GM23338 (cell line): ENCODE results near the gene NAPB. TPM values are rescaled to one million over a fixed set of nuclear protein-coding genes. Genes with fewer than 3 reads are reported as not detected.

ENCODE experiments used
- EZH2phosphoT487 ChIP-seq: fragments of 200-600 bp; sonication (generic); IDR thresholded peaks from one replicate; pipeline ENCODE4 v1.8.1; 2018; ENCODE audit warnings: antibody characterized with exemption; ENCODE audit not compliant: unreplicated experiment
- polyA plus RNA-seq: library from polyadenylated mRNA; unstranded; fragments of >200 nt; fragmentation: Nextera tagmentation; extraction: Ambion mirVana; gene quantifications from 2 replicates; pipeline ENCODE4 v1.2.1, GENCODE V29; 2016
- total RNA-seq: library from RNA; depleted of rRNA; stranded (reverse); fragments of >200 nt; shearing (Covaris generic); gene quantifications from 2 replicates; pipeline ENCODE4 v1.2.3, GENCODE V29; 2014
- TF ChIP-seq, protein P1 (sequence below): fragments of 250-450 bp; sonication (Bioruptor Pico); IDR thresholded peaks from 2 replicates; pipeline ENCODE4 v1.5.0; 2020; ENCODE audit warnings: mild to moderate bottlenecking, moderate library complexity
- TF ChIP-seq, protein P2 (sequence below), 2 experiments: fragments of 200-600 bp in 1 of 2; sonication (generic) in 1 of 2; conservative IDR thresholded peaks; 2 replicates each; pipeline versions ENCODE4 v1.5.1 to v1.6.1; 2016 to 2017; ENCODE audit warnings: antibody characterized with exemption in 2 of 2, low read depth in 2 of 2, mild to moderate bottlenecking in 2 of 2, moderate library complexity in 1 of 2
- TF ChIP-seq, protein P3 (sequence below): IDR thresholded peaks from one replicate; pipeline ENCODE4 v1.6.1; 2018; ENCODE audit warnings: antibody characterized with exemption; ENCODE audit not compliant: unreplicated experiment
- TF ChIP-seq, protein P4 (sequence below): IDR thresholded peaks from 2 replicates; pipeline ENCODE4 v1.6.1; 2016; ENCODE audit warnings: antibody characterized with exemption

Gene NAPB
- total and polyA plus RNA-seq, 2 experiments from 2014 or later: 7.3 to 18.1 TPM

GRCh38 chr20:23433628-23434027, 12.3 kb upstream of the NAPB start (continued):
- TF ChIP-seq, protein P1, sequence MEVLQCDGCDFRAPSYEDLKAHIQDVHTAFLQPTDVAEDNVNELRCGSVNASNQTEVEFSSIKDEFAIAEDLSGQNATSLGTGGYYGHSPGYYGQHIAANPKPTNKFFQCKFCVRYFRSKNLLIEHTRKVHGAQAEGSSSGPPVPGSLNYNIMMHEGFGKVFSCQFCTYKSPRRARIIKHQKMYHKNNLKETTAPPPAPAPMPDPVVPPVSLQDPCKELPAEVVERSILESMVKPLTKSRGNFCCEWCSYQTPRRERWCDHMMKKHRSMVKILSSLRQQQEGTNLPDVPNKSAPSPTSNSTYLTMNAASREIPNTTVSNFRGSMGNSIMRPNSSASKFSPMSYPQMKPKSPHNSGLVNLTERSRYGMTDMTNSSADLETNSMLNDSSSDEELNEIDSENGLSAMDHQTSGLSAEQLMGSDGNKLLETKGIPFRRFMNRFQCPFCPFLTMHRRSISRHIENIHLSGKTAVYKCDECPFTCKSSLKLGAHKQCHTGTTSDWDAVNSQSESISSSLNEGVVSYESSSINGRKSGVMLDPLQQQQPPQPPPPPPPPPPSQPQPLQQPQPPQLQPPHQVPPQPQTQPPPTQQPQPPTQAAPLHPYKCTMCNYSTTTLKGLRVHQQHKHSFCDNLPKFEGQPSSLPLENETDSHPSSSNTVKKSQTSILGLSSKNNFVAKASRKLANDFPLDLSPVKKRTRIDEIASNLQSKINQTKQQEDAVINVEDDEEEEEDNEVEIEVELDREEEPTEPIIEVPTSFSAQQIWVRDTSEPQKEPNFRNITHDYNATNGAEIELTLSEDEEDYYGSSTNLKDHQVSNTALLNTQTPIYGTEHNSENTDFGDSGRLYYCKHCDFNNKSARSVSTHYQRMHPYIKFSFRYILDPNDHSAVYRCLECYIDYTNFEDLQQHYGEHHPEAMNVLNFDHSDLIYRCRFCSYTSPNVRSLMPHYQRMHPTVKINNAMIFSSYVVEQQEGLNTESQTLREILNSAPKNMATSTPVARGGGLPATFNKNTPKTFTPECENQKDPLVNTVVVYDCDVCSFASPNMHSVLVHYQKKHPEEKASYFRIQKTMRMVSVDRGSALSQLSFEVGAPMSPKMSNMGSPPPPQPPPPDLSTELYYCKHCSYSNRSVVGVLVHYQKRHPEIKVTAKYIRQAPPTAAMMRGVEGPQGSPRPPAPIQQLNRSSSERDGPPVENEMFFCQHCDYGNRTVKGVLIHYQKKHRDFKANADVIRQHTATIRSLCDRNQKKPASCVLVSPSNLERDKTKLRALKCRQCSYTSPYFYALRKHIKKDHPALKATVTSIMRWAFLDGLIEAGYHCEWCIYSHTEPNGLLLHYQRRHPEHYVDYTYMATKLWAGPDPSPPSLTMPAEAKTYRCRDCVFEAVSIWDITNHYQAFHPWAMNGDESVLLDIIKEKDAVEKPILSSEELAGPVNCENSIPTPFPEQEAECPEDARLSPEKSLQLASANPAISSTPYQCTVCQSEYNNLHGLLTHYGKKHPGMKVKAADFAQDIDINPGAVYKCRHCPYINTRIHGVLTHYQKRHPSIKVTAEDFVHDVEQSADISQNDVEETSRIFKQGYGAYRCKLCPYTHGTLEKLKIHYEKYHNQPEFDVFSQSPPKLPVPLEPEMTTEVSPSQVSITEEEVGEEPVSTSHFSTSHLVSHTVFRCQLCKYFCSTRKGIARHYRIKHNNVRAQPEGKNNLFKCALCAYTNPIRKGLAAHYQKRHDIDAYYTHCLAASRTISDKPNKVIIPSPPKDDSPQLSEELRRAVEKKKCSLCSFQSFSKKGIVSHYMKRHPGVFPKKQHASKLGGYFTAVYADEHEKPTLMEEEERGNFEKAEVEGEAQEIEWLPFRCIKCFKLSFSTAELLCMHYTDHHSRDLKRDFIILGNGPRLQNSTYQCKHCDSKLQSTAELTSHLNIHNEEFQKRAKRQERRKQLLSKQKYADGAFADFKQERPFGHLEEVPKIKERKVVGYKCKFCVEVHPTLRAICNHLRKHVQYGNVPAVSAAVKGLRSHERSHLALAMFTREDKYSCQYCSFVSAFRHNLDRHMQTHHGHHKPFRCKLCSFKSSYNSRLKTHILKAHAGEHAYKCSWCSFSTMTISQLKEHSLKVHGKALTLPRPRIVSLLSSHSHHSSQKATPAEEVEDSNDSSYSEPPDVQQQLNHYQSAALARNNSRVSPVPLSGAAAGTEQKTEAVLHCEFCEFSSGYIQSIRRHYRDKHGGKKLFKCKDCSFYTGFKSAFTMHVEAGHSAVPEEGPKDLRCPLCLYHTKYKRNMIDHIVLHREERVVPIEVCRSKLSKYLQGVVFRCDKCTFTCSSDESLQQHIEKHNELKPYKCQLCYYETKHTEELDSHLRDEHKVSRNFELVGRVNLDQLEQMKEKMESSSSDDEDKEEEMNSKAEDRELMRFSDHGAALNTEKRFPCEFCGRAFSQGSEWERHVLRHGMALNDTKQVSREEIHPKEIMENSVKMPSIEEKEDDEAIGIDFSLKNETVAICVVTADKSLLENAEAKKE: no peak
- TF ChIP-seq, protein P2, sequence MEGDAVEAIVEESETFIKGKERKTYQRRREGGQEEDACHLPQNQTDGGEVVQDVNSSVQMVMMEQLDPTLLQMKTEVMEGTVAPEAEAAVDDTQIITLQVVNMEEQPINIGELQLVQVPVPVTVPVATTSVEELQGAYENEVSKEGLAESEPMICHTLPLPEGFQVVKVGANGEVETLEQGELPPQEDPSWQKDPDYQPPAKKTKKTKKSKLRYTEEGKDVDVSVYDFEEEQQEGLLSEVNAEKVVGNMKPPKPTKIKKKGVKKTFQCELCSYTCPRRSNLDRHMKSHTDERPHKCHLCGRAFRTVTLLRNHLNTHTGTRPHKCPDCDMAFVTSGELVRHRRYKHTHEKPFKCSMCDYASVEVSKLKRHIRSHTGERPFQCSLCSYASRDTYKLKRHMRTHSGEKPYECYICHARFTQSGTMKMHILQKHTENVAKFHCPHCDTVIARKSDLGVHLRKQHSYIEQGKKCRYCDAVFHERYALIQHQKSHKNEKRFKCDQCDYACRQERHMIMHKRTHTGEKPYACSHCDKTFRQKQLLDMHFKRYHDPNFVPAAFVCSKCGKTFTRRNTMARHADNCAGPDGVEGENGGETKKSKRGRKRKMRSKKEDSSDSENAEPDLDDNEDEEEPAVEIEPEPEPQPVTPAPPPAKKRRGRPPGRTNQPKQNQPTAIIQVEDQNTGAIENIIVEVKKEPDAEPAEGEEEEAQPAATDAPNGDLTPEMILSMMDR (conservative IDR thresholded peaks at IDR 0.05; ENCODE audit: low read depth in 2 of 2): no peak
- TF ChIP-seq, protein P3, sequence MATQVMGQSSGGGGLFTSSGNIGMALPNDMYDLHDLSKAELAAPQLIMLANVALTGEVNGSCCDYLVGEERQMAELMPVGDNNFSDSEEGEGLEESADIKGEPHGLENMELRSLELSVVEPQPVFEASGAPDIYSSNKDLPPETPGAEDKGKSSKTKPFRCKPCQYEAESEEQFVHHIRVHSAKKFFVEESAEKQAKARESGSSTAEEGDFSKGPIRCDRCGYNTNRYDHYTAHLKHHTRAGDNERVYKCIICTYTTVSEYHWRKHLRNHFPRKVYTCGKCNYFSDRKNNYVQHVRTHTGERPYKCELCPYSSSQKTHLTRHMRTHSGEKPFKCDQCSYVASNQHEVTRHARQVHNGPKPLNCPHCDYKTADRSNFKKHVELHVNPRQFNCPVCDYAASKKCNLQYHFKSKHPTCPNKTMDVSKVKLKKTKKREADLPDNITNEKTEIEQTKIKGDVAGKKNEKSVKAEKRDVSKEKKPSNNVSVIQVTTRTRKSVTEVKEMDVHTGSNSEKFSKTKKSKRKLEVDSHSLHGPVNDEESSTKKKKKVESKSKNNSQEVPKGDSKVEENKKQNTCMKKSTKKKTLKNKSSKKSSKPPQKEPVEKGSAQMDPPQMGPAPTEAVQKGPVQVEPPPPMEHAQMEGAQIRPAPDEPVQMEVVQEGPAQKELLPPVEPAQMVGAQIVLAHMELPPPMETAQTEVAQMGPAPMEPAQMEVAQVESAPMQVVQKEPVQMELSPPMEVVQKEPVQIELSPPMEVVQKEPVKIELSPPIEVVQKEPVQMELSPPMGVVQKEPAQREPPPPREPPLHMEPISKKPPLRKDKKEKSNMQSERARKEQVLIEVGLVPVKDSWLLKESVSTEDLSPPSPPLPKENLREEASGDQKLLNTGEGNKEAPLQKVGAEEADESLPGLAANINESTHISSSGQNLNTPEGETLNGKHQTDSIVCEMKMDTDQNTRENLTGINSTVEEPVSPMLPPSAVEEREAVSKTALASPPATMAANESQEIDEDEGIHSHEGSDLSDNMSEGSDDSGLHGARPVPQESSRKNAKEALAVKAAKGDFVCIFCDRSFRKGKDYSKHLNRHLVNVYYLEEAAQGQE: no peak
- TF ChIP-seq, protein P4, sequence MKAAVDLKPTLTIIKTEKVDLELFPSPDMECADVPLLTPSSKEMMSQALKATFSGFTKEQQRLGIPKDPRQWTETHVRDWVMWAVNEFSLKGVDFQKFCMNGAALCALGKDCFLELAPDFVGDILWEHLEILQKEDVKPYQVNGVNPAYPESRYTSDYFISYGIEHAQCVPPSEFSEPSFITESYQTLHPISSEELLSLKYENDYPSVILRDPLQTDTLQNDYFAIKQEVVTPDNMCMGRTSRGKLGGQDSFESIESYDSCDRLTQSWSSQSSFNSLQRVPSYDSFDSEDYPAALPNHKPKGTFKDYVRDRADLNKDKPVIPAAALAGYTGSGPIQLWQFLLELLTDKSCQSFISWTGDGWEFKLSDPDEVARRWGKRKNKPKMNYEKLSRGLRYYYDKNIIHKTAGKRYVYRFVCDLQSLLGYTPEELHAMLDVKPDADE: no peak
- TF ChIP-seq EZH2phosphoT487: no peak
